ENCODE measurements around the gene ABLIM2. TPM values are rescaled to one million over a fixed set of nuclear protein-coding genes. Genes with fewer than 3 reads are reported as not detected.
A peak's percentile ranks its signal among the peaks of the same experiment; 100 is the strongest.

ABLIM2 gene
- total RNA-seq, 2 experiments from 2014 or later, result 0.76 TPM; not detected in 1

- BruUV-seq (replicated peaks), result no TSS peak
- CTCF ChIA-PET (ENCODE audit: unreplicated experiment), result no interaction called here
- no peaks in the 10 kb centered on the region for H3K9me2 ChIP-seq (ENCODE audit: insufficient read depth, low read length)
- DNase-seq (ENCODE audit: low spot score), result peak; percentile 10
- H3K27ac ChIP-seq (ENCODE audit: low read depth, low read length, poor library complexity, severe bottlenecking), result no peak within 1 kb of the TSS
- H4K20me1 ChIP-seq (ENCODE audit: insufficient read depth, low read length), result no peaks in the 10 kb centered on the region
- POLR2A ChIA-PET, result no interaction called here
- H3K9me3 ChIP-seq (ENCODE audit: low read length), result no peaks in the 10 kb centered on the region
- intact Hi-C loops (cut with micrococcal nuclease; ENCODE audit: unreplicated experiment), result no loop called here
- TF ChIP-seq EZH2phosphoT487 (IDR thresholded peaks at IDR 0.05; ENCODE audit: borderline replicate concordance, low read depth, low read length), result no peak
- TF ChIP-seq CTCF (conservative IDR thresholded peaks at IDR 0.05; ENCODE audit: low read length), result no peak
- no peaks in the 10 kb centered on the region for H3K36me3 ChIP-seq (ENCODE audit: insufficient read depth, low read length)
- H3K4me3 ChIP-seq (ENCODE audit: low read depth, low read length, poor library complexity, severe bottlenecking), result no peak within 1 kb of the TSS
- no peak within 1 kb of the TSS for H2AFZ ChIP-seq (ENCODE audit: low read length)
- H3K79me2 ChIP-seq (ENCODE audit: insufficient read depth, low read depth, low read length), result no peaks in the 10 kb centered on the region
- no peak within 1 kb of the TSS for H3K4me2 ChIP-seq (ENCODE audit: low read length)
- no peaks in the 10 kb centered on the region for H3K4me1 ChIP-seq (ENCODE audit: insufficient read depth, low read length, poor library complexity, severe bottlenecking)
These were observed 219.1 kb downstream of the ABLIM2 start, which contains the start of gene AFAP1 for GRCh38 chr4:7939377-7940108. Gene AFAP1 (minus strand): TSS chr4:7939861. CDS start chr4:7872078, 67,783 bp downstream.

GRCh38 chr4:7938609-7939376, 219.8 kb downstream of the ABLIM2 start:
- ChIA-PET CTCF (ENCODE audit: unreplicated experiment) (no interaction called here), POLR2A (no interaction called here)
- BruUV-seq (replicated peaks), result no TSS peak
- Histone ChIP-seq H3K4me1 (ENCODE audit: insufficient read depth, low read length, poor library complexity, severe bottlenecking) (no peaks in the 10 kb centered on the region), H2AFZ (ENCODE audit: low read length) (no peak overlapping the region), H3K4me3 (ENCODE audit: low read depth, low read length, poor library complexity, severe bottlenecking) (no peak overlapping the region), H4K20me1 (ENCODE audit: insufficient read depth, low read length) (no peaks in the 10 kb centered on the region), H3K79me2 (ENCODE audit: insufficient read depth, low read depth, low read length) (no peaks in the 10 kb centered on the region), H3K9me3 (ENCODE audit: low read length) (no peaks in the 10 kb centered on the region), H3K36me3 (ENCODE audit: insufficient read depth, low read length) (no peaks in the 10 kb centered on the region), H3K27ac (ENCODE audit: low read depth, low read length, poor library complexity, severe bottlenecking) (no peak overlapping the region), H3K9me2 (ENCODE audit: insufficient read depth, low read length) (no peaks in the 10 kb centered on the region), H3K4me2 (ENCODE audit: low read length) (no peak overlapping the region)
- no peak for DNase-seq (ENCODE audit: low spot score)
- intact Hi-C loops (cut with micrococcal nuclease; ENCODE audit: unreplicated experiment), result no loop called here
- TF ChIP-seq CTCF (conservative IDR thresholded peaks at IDR 0.05; ENCODE audit: low read length), result no peak
- TF ChIP-seq EZH2phosphoT487 (IDR thresholded peaks at IDR 0.05; ENCODE audit: borderline replicate concordance, low read depth, low read length), result no peak

- ChIA-PET CTCF (ENCODE audit: unreplicated experiment) (no interaction called here), POLR2A (no interaction called here)
- H3K79me2 ChIP-seq (ENCODE audit: insufficient read depth, low read depth, low read length), result no peaks in the 10 kb centered on the region
- TF ChIP-seq EZH2phosphoT487 (IDR thresholded peaks at IDR 0.05; ENCODE audit: borderline replicate concordance, low read depth, low read length), result no peak
- BruUV-seq (replicated peaks), result no TSS peak
- H3K4me2 ChIP-seq (ENCODE audit: low read length), result no peak overlapping the region
- H3K27ac ChIP-seq (ENCODE audit: low read depth, low read length, poor library complexity, severe bottlenecking), result no peak overlapping the region
- H3K9me2 ChIP-seq (ENCODE audit: insufficient read depth, low read length), result no peaks in the 10 kb centered on the region
- no peak overlapping the region for H2AFZ ChIP-seq (ENCODE audit: low read length)
- no peaks in the 10 kb centered on the region for H3K9me3 ChIP-seq (ENCODE audit: low read length)
- DNase-seq (ENCODE audit: low spot score), result no peak
- H3K4me1 ChIP-seq (ENCODE audit: insufficient read depth, low read length, poor library complexity, severe bottlenecking), result no peaks in the 10 kb centered on the region
- H4K20me1 ChIP-seq (ENCODE audit: insufficient read depth, low read length), result no peaks in the 10 kb centered on the region
- intact Hi-C loops (cut with micrococcal nuclease; ENCODE audit: unreplicated experiment), result no loop called here
- no peak overlapping the region for H3K4me3 ChIP-seq (ENCODE audit: low read depth, low read length, poor library complexity, severe bottlenecking)
- H3K36me3 ChIP-seq (ENCODE audit: insufficient read depth, low read length), result no peaks in the 10 kb centered on the region
These were observed 220.4 kb downstream of the ABLIM2 start for GRCh38 chr4:7938266-7938608.
